HG03064 (cell line): Measurements from ENCODE around the gene NREP.
"Not testable (repeated sequence)": the region's sequence is repeated elsewhere in the genome, so short reads cannot be mapped to it uniquely, and the experiment has no call there.

Experiments
- ATAC-seq: cut with Tn5 transposase; IDR thresholded peaks from one replicate; pipeline ENCODE4 v1.9.1; 2021; ENCODE audit warnings: low read depth; ENCODE audit not compliant: unreplicated experiment

Gene NREP

DNA sequence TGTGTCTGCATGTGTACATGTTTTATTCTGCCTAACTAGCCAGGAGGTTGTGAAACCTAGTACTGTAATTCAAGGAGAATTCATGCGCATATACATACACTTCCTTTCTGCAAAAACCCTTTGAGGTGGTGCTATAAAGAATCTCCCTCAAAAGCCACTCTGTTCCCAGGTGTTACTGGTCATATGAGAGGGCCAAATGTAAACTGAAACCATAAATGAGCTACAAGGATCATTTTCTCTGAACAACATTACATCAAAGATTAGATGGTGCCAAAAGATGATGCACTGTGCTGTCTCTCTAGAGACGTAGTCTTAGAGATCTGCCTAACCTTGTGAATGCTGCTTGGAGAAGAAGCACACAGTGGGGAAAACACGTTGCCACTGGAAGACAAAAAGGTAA is 15.7 kb downstream of the NREP start:
- peak; percentile 53 for ATAC-seq

- ATAC-seq = no peak
These were observed 17.6 kb downstream of the NREP start for GRCh38 chr5:111739416-111739815.

DNA sequence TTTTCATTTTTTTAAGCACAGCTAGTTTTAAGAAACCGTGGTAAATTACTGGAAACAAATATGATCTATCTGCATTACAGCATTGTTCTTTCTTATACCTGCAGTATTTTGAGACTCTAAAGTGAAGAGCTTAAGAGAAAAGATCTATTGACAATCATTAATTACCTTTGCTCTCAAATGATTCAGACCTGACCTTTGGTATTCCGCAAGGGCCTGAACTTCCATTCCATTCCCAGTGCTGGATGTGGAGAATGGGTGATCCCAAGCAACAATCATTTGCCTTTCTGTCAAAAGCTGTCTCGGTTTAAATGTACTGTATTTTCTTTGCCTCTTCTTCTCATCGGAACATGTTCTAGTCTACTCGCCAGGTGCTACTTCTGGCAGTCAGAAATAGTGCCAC is 18.9 kb downstream of the NREP start:
- ATAC-seq = no peak

- no peak for ATAC-seq
These were observed 19.3 kb downstream of the NREP start for GRCh38 chr5:111737716-111738115.

- ATAC-seq = no peak
These were observed 21.3 kb downstream of the NREP start for GRCh38 chr5:111735583-111736270.

GRCh38 chr5:111734597-111734996 is 22.4 kb downstream of the NREP start:
- ATAC-seq = no peak

DNA sequence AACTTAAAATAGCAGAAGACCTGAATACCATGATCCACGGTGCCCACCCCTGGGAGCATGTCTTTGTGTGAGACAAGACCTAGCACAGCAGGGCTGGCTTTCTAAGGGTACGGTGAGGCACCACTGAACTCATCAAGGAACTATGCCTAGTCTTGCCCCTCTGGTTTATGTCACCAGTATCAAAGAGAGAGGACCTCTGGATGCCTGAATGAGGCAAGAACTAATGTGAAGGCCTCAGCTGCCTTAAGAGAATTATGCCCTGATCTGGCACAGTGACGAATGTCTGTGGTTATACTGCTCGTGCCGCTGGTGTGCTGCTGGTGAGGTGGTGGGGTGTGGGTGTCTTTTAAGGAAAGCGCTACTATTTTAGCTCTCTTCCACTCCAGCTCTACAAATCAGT is 23.0 kb downstream of the NREP start:
- ATAC-seq = no peak

GRCh38 chr5:111733571-111733970 is 23.4 kb downstream of the NREP start:
- ATAC-seq = no peak

GRCh38 chr5:111731638-111732037 is 25.4 kb downstream of the NREP start:
- ATAC-seq = no peak

DNA sequence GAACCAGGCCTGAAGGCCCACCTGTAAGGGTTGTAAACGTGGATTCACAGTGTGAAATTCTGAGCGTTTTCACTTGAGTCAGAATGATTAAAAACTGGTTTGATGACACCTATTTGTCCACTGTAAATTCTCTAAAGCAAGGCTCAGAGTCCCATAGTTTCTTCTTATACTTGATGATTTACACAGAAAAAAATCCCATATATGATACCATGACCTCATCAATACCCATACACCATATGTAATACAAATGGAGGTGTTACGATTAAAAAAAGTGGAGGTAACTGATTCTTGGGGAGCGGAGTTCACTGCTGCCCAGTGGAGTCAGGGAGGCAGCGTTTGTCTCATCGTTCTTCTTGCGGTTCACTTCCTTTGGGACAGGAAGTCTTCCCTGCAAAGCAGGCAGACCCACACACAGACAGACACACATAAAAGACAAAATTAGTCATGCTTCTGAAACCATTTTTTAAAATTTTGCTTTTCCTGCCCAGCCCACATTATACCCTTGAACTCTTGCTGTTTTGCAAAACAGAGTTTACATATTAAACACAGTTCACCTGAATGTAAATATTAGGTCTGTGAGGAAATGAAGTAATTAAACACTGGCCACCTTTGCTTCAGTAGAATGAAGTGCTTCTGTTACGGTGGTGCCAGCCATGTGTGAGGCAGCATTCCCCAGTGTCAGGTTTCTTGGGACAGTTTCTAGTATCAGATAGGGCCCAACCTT is 26.2 kb downstream of the NREP start:
- ATAC-seq = no peak

DNA sequence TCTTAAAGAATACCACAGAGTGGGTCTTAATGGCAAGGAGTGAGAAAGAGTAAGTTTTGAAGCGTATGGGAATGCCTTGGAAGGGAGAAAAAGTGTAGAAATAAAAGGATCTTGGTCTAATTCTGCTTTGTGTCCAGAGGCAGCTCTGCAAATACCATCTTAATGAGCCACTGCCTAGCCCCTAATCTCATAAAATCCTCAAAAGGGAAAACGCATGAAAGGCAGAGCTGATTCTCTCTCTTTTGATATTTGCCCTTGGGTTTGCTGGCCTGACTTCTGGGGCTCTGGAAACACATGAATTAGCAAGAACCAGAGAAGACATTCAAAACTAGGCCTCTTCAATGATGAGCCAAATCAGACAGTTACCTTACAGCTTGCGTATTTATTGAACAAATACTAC is 28.1 kb downstream of the NREP start:
- no peak for ATAC-seq

GRCh38 chr5:111726986-111727385 is 30.0 kb downstream of the NREP start:
- ATAC-seq = no peak

DNA sequence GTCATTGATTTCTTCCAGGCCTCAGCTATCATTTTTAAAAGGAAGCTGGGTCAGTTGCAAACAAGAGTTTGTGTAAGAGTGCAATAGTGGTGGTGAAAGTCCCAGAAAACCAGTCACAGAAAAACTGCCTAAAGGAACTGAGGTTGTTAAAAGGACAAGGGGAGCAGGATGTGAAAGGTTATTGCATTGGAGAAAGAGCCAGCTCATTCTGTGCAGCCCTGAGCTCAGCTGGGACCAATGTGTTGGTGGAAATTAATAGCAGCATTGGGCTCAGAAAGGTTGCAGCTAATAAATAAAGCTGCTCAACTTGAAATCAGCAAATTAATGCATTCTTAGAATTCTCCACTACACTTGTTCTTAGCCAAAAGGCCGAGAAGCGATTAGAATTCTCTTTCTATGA is 34.9 kb downstream of the NREP start:
- no peak for ATAC-seq

- ATAC-seq = no peak
These were observed 36.6 kb downstream of the NREP start for GRCh38 chr5:111720333-111720890.

GRCh38 chr5:111719773-111720172 is 37.2 kb downstream of the NREP start:
- ATAC-seq = no peak

DNA sequence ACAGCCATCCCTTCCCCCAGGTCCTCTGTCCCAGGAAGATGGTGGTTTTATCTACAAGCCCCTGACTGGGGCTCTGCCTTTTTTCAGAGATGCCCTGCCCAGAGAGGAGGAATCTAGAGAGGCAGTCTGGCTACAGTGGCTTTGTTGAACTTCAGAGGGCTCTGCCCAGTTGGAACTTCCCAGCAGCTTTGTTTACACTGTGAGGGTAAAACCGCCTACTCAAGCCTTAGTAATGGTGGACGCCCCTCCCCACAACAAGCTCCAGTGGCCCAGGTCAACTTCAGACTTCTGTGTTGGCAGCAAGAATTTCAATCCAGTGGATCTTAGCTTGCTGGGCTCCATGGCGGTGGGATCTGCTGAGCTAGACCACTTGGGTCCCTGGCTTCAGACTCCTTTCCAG is 40.2 kb downstream of the NREP start:
- not testable (repeated sequence) for ATAC-seq

DNA sequence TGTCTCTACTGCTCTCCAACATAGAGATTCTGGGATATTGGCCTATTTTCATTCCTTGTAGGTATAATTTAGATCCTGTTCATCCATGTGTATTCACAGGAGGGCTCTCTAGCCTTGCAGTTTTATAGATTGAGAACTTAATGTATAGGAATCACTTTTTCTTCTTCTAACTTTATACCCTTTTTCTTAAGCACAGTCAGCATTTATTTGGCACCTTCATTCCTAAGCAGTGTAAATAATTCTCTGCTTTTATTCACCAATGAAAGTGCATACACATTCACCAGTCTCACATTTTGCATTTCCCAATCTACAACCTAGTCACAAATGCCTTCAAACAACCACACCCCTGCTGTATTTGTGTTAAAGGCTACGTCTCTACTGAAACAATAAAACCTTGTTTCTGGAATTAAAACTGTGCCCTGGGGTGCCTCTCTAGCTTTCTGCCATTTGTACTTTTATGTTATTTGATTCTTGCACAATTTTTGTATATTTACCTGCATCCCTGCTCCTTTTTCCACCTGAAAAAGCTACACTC is 49.3 kb downstream of the NREP start:
- no peak for ATAC-seq

DNA sequence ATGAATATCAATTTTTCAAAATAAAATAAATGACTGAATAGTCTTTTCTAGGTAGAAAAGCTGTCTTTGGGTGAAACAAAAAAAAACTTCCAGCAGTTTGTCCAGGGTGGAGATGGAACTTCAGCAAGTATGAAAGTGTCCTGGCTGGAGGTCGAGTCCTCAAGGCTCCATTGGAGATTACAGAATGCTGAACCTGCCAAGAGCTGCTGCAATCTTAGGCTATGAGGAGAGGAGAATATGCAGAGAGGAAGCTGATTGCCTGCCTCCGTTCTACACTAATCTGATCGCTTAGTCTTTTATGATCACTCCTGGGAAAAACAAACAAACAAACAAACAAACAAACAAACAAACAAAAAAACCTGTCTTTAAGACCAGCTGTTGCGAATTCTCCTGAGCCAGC is 50.6 kb downstream of the NREP start:
- ATAC-seq = no peak

DNA sequence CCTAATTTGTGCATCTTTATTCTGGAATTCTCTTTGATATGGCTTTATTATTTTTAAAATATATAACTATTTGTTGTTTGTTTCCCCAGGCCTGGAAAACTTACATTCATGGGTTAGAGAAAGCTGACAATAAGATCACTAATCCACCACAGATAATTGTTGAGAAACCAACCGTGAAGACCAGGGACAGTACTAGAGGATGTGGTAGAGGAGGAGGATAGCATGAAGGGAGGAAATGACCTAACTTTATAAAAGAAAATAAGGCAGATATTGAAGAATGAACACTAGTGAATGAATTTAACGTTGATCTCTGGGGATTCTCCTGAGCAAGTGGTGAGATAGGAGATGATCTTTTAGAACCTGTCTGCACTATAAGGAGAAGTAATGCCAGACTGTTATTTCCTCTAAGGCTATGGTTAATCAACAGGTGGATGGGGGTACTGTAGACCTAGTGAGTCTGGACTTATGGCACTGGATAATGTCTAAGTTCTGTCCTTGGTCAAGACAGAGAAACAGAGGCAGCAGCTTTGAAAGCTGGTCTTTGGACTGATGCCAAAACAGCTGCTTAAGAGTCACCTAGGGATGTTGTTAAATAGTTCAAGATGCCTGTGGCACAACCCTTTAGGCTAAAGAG is 52.4 kb downstream of the NREP start:
- ATAC-seq = no peak

- peak; percentile 96 for ATAC-seq
These were observed 53.3 kb downstream of the NREP start for GRCh38 chr5:111703662-111704061.

GRCh38 chr5:111699976-111700375 is 57.0 kb downstream of the NREP start:
- no peak for ATAC-seq
